Measurements from ENCODE around the gene VAV2.

GRCh38 chr9:133856798-133857197 is 135.3 kb downstream of the VAV2 start:
- no peak for TF ChIP-seq CTCF (IDR thresholded peaks at IDR 0.05; ENCODE audit: insufficient read depth, low read length, poor library complexity, severe bottlenecking)
- no peak for TF ChIP-seq EZH2phosphoT487 (conservative IDR thresholded peaks at IDR 0.05; ENCODE audit: low read length)
